Cerebellar cortex (tissue), 1 donor: Measurements from ENCODE around the gene GRIK5.
A peak's percentile ranks its signal among the peaks of the same experiment; 100 is the strongest.
"Not testable (repeated sequence)": the region's sequence is repeated elsewhere in the genome, so short reads cannot be mapped to it uniquely, and the experiment has no call there.

Experiments
- DNase-seq: peaks from one replicate; pipeline ENCODE4 v3.0.0-alpha.2; 2015; ENCODE audit warnings: low spot score

Gene GRIK5

DNA sequence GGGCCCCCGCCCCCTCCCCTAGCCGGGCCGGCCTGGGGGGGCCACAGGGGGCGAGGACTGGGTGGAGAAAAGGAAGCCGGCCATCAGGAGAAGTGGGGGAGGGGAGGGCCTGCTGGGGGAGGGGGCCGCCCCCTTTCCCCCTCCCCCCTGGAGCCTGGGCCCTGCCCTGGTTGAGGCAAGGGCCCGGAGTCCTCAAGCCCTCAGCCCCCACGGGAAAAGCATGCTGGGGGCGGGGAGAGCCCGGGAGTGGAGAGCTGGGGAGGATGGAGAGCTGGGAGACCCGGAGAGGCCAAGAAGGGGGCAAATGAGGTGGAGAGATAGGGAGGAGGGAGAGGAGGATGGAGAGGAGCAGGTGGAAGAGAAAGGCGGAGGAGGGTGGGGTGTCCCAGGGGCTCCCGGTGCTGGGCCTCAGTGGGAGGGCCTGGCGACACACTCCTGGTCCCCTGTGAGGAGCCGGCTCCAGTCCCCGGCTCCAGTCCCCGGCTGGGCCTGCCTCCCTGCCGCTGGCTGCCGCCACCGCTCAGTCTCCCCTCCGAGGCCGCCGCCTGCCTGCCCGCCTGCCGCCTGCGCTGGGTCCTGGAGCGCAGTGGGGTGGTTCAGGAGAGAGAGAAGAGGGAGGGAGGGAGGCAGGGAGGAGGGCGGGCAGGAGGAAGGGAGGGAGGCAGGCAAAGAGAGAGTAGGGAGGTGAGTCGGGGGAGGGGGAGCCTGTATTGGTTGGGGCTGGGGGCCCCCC is at the start of gene GRIK5:
Gene GRIK5 (minus strand): TSS at position 588 of the 733 bp plus-strand sequence. CDS start 4,436 bp downstream, outside the sequence.
- DNase-seq, result peak; percentile 55

DNA sequence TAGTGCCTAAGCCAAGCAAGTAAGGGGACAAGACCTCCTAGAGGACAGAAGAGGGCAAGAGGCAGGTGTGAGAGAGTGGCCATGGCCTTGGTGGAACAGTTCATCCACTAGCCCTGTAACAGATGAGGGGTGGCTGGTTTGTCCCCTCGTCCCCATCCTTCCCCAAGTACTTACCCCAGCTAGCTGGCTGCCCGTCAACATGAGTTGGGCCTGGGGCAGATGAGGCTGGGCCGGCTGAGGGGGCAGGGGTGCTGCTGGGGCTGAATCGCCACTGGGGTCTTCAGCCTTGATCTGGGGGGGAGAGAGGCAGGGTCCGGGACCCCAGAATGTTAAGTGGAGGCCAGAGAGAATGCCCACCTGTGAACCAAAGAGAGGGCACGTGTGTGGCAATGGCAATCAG is 47.1 kb upstream of the GRIK5 start:
- DNase-seq, result no peak

DNA sequence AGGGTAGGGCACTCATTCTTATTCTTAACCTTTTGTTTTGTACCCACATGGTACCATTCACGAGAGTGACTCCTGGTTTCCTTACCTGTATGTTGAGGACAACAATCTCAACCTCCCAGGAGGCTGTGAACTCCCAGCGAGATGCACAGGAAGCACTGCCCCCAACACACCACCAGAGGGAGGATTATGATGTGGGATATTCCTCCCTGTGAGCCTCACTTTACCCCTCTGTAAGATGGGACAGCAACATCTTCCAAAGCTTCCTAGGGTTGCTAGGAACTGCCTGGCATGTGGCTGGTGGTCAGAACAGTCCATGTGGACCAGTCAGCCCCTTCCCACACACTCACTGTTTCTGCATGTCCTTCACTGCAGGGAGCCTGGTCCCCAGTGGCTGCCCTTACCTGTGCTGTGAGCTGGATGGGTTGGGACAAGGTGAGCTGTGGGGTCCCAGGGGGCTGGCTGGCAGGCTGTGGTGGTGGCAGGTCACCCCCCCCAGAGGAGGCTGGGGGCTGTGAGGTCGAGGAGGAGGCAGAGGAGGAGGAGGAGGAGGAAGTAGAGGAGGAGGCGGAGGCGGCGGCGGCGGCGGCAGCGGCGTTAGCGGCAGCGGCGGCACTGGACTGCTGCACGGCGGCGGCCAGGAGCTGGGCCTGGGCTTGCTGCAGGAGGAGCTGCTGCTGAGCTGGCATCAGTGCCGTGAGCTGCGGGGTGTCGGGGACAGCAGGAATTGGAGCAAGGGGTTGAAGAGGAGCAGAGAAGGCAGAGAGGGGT is 46.5 kb upstream of the GRIK5 start:
- DNase-seq, result no peak

GRCh38 chr19:42115705-42116104 is 45.7 kb upstream of the GRIK5 start:
- DNase-seq, result no peak

DNA sequence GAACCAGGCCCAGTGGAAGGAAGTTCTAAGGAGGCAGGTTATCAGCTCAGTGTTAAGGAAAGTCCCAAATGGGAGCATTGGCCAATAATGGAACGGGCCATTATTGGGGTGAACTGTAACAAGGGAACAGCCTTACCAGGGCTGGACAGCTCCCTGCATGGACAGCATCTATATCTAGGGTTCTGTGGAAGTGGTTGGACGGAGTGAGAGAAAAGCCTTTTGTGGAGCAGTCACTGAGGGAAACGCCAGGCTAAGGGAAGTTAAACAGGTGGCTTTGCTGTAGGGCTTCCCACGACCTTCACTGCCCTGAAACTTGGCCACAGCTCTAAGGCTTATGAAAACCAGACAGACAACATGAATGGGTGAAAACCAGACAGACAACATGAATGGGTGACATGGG is 45.2 kb upstream of the GRIK5 start:
- DNase-seq, result no peak

GRCh38 chr19:42114412-42114811 is 44.4 kb upstream of the GRIK5 start:
- DNase-seq, result no peak

- DNase-seq, result peak; percentile 25
Measured at GRCh38 chr19:42113641-42114348, 43.8 kb upstream of the GRIK5 start.

DNA sequence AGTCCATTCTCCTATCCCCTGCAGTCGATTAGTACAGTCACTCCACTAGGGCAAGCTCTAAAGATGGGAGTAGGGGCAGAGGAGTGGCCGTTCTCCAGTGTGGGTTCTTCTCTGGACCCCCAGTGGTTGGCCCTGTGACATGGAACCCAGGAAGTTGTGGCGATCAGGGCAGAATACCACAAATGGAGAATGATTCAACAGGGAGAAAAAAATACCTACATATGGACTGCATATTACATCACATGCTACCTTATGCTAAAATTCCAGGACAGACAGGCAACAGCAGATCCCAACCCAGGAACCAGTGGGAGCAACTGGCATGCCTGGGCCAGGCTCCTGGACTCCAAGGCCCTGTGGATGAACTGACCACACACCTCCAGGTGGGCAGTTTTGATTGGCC is 41.8 kb upstream of the GRIK5 start:
- no peak for DNase-seq

DNA sequence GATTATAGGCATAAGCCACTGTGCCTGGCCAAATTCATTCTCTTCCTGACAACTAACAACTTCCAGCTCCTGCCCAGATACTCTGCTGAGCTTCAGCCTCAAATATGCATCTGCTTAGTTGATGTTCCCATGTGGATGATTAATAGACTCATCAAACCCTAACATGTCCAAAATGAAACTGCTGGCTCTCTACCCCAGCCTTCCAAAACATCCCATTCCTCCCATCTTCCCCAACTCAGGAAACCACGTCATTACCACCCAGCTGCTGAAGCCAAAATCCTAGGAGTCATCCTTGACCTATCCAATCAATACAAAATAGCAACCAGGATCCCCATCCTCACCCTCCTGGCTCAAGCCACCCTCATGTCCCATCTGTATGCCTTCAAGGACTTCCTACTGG is 41.4 kb upstream of the GRIK5 start:
- DNase-seq, result no peak

DNA sequence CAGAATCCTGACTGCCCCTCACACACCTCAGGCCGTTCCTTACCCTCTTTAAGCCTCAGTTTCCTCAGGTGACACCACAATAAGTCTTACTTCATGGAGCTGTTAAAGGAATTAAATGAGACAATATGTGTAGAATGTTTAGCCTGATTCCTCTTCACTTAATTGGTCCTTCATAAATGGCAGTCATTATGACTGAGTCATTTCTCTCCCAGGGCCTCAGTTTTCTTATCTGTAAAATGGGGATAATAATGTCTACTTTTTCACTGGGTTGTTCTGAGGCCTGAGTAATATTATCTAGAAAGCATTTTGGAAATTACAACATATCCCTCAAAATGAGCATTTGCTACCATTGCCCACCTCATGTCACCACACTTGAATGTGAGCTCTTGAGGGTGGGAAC is 40.7 kb upstream of the GRIK5 start:
- no peak for DNase-seq

- DNase-seq, result no peak
Measured at GRCh38 chr19:42109896-42110295, 39.9 kb upstream of the GRIK5 start.

DNA sequence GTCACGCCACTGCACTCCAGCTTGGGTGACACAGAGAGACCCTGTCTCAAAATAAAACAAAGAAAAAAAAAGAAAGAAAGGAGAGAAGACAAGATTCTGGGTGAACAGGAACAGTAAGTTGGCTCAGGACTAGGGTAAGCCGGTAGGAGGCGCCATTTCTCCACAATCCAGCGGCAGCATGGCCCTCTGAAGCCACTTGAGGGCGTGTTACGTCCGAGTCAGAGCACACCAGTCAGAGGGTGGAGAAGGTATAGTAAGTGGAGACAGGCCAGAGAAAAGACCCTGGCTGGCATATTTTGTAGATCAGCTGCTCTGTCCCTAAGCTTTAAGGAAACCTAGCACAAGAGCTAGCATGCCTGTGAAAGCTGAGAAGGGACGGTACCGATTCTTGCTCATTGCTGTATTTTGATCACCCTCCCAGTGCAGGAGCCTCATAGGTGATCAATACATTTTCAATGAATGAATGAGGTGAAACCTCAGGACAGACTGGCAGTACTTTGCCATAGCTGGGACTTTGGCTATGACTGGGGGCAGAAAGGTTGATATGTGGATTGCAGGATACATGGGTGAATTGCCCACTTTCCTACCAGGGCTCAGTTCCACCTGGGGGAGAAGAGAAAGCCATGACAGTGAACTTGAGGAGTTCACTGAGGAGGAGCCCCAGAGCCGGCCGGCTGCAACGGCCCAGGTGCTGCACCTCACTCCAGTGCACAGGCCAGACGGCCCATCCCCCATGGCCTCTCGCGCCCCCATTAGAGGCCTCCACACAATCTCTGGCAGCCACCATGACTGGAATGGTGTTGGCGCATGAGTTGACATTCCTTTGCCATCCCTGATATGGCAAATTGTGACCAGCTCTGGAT is 38.8 kb upstream of the GRIK5 start:
- peak; percentile 85 for DNase-seq

- DNase-seq, result no peak
Measured at GRCh38 chr19:42105368-42105767, 35.4 kb upstream of the GRIK5 start.

DNA sequence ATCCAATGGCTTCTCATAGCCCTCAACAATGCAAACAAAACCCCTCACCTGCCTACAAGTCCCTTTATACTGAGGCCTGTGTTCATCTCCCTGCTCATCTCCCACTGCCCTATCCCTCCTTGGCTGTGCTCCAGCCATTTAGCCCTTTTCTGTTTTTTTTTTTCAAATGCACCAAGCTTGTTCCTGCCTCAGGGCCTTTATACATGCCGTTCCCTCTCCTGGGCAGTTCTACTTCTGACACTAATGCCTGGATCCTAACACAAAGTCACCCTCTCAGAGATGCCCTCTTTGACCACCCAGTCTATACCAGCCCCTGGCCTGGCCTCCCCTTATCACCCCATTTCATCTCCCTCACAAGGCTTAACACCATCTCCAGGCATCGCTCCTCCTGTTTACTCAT is 32.9 kb upstream of the GRIK5 start:
- DNase-seq, result no peak

GRCh38 chr19:42100241-42100640 is 30.2 kb upstream of the GRIK5 start:
- DNase-seq, result not testable (repeated sequence)

DNA sequence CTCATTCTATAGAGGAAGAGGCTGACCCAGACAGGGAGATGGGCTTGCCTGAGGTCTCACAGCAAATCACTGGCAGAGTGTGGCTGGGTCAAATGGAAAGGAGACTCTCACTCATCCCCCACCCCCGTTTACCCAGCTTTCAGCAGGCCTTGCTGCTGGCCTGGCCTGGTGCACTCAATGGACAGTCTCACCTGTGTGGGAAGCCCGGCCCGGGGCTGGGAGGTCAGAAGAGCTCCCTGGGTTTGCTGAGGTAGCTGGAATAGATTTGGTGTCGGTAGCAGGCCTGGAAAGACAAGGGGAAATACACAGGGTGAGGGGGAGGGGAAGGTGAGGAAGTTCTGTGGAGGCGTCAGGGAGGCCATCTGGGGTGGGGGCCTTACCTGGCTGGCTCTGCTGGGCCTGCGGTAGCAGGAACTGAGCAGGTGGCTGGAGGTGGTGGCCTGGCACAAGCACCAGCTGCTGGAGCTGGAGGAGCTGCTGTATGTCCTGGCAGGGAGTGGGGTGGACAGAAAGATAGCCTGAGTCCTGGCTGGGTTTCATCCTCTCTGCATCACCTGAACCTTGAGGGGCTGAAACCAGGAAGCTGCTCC is 29.4 kb upstream of the GRIK5 start:
- DNase-seq, result peak; percentile 26

- DNase-seq, result peak; percentile 68
Measured at GRCh38 chr19:42098781-42099180, 28.8 kb upstream of the GRIK5 start.

- no peak for DNase-seq
Measured at GRCh38 chr19:42097461-42097860, 27.5 kb upstream of the GRIK5 start.

DNA sequence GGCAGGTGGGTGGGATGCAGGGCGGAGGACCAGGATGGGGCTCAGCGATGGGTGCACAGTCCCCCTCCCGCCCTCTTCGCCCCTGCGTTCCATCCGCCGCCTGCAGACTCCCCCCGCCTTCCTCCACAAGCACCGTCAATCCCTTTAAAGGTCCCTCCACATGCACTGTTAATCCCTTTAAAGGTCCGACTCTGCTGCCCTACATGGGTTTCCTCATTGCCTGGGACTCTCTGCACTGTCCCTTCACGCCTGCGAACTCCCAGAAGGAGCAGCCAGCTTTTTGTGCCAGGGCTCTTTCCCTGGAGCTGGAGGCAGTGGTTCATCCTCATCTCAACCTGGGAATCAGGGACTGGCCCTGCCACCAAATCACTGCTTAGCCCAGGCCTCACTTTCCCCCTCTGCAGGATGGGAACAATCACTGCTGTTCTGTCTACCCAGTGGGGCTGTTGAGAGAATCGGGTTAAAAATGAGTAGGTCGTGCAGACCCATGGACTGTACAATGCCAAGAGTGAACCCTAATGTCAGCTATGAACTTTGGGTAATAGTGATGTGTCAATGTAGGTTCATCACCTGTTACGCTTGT is 26.3 kb upstream of the GRIK5 start:
- DNase-seq, result no peak

DNA sequence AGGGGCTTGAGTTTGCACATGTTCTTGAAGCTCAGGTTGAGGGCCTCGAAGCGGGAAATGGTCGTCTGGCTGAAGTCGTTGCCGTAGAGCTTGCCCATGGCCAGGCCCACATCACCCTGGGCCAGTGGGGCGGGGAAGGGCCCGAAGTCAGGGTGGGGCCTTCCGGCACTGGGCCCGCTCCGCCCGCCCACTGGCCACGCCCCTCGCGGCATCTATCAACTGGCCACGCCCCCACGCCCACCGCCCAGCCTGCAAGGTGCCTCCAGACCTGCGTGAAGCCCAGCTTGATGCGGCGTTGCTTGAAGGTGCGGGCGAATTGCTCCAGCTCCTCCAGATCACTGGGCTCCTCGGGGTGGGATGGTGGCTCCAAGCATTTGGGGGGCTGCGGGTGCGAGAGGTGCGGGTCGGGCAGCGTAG is 25.8 kb upstream of the GRIK5 start:
- DNase-seq, result no peak

DNA sequence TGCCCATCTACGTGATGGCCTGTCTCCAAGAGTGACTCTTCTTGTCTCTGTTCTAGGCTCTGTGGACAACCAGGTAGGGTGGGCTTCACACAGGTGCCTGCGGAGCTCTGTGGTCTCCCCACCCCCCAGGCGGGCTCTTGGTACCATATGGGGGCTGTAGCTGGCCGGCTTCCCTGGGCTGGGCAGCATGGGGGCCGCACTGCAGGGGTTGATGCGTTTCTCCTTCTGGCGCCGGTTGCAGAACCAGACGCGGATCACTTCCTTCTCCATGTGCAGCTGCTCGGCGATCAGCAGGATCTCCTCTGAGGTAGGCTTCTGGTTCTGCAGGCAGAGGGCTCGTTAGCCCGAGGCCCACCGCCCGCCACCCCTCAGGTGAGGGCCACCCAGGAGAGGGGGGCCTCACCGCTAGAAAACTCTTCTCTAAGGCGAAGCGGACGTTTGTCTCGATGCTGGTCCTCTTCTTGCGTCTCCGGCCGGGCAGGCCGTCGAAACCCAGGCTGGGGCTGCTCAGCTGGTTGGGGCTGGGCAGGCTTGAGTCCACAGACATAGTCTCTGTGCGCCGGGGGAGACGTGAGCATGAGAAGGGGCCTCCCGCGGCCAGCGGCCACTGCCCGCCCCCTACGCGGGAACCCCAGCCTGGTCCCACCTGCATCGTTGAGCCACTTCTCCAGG is 25.3 kb upstream of the GRIK5 start:
- DNase-seq, result no peak
